GM21786 (cell line): ENCODE results near the gene PTK7.
A peak's percentile ranks its signal among the peaks of the same experiment; 100 is the strongest.

Source experiments
- ATAC-seq: cut with Tn5 transposase; IDR thresholded peaks from one replicate; pipeline ENCODE4 v1.9.1; 2021; ENCODE audit not compliant: unreplicated experiment

The PTK7 gene

DNA sequence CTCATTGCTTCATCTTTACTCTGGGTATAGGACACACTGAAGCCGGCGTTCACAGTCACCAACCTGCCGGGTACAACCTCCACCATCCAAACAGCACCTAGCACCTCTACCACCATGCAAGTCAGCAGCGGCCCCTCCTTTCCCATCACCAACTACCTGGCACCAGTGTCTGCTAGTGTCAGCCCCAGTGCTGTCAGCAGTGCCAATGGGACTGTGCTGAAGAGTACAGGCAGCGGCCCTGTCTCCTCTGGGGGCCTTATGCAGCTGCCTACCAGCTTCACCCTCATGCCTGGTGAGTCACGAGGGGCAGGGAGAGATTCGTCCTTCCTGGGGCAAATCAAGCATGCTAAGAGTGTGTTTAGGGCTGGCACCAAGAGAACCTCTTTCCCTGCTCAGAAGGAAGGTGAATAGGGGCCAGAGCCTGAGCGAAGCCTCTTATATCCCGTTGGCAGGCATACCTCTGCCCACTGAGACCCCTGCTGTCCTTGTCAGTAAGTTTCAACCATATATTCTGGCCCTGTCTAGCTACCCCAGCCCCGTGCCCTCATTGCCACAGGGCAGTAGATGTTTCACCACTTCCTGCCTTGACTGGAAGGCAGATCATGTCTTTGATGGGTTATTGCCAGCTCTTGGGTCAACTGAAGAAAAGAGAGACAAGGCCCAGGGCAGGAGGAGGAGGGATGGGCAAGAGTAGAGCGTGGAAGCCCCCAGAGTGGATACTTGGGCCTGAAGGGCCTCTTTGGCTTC lies 99.7 kb downstream of the PTK7 start:
- no peak for ATAC-seq

DNA sequence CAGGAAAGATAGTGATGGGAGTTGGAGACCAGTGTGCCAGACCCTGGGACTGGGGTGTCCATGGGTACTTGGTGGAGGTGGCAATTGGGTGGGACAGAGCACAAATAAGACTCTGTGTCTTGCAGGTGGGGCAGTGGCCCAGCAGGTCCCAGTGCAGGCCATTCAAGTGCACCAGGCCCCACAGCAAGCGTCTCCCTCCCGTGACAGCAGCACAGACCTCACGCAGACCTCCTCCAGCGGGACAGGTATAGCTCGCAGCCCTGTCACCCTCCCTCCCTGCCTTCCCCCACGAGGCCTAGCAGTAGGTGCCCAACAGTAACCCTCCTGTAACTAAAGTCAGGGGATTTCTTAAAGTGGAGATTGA lies 100.3 kb downstream of the PTK7 start:
- ATAC-seq = no peak

DNA sequence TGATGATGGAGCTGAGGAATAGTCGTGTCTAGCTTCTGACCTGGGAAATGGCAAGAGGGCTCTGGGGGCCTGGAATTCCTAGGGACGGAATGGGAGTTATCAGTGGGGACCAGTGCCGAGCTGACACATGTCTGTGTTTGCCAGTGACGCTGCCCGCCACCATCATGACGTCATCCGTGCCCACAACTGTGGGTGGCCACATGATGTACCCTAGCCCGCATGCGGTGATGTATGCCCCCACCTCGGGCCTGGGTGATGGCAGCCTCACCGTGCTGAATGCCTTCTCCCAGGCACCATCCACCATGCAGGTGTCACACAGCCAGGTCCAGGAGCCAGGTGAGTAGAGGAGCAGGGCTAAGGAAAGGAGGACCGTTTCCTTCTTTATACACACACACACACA lies 102.0 kb downstream of the PTK7 start:
- no peak for ATAC-seq

DNA sequence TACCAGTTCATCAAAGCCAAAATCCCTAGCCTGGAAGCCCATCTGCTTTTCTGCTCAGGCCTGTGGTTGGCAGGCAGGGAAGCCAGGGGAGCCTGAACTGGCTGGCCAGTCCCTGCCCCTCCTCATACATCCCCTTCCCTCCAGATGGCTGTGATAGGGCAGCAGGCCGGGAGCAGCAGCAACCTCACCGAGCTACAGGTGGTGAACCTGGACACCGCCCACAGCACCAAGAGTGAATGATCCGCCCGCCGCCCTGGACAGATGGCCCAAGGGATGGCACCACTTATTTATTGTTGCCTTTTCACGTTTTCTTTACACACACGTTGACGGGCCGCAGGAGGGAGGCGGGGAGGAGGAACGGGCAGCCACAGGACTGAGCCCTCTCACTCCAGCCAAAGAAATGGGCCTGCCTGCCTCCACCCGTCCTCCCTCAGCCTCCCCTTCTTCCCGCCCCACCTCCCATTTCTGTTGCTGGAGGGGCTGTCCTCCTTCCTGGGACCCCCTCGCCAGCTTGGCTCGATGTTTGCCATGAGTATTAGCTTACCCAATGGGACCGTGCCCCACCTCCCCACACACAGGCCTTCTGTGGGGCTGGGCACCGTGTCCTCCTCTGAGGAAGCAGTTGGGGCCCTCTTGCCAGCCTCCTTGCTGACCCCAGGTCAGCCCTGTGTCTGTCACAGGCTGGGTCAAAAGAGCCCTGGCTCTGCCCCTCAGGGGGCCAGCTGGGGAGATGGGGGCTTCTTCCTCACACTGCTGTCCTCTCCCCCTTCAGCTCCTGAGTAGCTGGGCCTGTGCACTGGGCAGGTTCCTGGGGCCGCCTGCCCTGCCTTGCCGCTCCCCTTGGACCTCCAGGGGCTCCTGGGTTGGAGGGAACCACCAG lies 103.1 kb downstream of the PTK7 start:
- ATAC-seq = no peak

DNA sequence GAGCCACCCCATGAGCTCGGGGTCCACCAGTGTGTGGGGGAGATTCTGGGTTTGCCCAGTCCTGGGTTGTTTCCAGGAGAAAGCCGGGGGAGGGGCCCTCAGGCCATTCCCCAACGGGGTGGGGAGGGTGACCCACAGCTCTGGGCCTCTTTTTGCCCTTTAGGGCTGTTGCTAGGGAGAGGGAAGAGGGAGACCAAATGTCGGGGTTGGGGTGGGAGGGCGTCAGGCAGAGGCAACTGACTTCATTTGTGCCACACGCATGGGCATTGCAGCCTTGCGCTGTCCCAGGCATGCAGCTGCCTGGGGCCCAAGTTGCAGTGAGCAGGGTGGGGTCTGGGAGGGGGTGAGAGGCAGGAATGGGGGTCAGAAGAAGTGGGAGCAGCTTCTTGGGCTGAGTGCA lies 103.9 kb downstream of the PTK7 start:
- ATAC-seq = no peak

DNA sequence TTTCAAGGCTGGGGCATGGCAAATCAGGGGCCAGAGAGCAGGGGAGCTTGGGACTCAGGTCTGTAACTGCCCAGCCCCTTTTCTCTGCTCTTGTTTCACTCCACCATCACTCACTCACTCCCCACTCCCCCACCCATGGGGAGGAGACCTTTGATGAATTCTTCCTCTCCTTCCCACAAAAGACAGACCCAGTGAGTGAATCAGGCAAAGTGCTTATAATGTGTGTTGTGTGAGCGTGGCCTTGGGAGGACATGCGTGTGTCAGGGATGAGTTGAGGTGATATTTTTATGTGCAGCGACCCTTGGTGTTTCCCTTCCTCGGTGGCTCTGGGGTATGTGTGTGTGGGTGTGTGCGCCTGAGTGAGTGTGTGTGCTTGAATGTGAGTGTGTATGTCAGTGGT lies 104.9 kb downstream of the PTK7 start:
- no peak for ATAC-seq

DNA sequence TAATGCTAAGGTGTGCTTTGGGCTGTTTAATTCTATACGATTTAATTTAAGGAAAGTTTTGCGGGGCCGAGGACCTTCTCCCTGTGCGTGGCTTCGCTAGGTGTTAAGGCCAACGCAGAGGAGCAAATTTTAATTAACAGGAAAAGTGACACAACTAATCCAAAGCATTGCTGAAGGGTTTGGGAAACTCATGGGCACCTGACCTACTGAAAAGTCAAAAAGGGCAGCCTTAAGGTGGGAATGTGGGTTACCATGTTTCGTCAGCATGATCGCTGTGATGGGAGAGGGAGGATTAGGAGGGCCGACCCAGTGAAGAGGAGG lies 105.5 kb downstream of the PTK7 start:
- ATAC-seq = no peak

DNA sequence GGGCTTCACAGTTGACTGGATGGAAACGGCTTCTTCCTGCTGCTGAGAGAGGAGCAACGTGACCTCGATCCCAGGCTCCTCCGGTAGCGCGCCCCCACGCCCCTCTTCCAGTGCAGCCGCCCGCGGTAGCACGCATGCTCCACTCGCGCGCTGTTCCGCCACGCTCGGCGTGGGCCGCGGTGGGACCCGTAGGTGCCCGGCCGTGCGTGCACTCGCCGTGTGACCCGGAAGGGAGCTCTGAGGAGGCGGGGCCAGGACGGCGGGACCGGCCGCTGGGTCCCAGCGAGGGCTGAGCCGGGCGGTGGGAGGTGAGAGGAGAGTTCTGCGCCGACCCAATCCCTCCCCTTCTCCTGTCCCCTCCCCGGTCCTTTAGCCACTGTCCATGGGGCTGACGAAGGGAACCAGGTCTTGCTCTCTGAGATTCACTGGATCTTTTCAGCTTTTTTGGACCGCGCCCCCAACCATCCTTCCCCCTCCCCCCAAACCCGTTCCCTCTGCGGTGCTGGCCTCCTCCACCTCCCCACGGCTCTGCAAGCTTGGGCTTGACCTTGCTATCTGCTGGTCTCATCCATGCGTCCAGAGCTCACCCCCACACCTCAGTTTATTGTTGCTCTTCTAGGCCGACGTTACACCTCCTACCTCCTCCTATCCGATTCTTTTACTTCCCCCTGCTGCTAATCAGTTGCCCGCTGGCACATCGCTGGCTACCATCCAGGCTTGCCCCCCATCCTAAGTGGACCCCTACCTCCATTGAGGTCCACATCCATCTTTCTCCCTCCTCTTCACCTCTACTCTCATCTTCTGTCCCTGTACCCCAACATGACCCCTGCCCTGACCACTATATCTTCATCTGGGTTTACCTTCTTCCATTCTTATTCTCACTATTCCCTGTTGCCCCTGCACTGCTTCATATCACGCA lies 106.1 kb downstream of the PTK7 start, which contains the start of gene CUL9:
Gene CUL9, plus strand, starts transcription at position 255 of the 919 bp plus-strand sequence. CDS start 2,115 bp downstream, outside the sequence.
- ATAC-seq = peak; percentile 94

DNA sequence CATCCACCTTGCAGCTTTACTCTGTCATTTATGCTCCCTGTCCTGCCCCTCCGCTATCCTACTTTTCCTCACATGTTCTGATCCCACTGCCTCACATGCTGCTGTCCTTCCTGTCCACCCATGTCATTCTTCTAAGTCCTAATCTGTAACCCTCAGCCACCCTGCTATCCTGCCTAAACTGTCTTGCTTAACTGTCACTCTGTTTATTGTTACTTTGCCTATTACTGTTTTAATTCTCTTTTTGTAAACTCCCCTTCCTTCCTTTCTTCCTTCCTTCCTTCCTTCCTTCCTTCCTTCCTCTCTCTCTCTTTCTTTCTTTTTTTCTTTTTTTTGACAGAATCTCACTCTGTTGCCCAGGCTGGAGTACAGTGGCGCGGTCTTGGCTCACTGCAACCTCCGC lies 107.3 kb downstream of the PTK7 start:
- ATAC-seq = no peak

DNA sequence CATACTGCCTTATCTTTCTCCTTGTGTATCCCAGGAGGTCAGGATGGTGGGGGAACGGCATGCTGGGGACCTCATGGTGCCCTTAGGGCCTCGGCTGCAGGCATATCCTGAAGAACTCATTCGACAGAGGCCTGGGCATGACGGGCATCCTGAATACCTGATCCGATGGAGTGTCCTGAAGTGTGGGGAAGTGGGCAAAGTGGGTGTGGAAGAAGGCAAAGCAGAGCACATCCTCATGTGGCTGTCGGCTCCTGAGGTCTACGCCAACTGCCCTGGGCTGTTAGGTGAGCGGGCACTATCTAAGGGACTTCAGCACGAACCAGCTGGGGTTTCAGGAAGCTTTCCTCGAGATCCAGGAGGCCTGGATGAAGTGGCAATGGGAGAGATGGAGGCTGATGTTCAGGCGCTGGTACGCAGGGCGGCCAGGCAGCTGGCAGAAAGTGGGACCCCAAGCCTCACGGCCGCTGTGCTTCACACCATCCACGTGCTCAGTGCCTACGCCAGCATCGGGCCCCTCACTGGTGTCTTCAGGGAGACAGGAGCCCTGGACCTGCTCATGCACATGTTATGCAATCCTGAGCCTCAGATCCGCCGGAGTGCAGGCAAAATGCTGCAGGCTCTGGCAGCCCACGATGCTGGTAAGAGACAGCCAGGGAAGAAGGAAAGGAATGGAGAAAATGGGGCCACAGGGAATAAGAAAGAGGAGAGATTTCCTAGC lies 108.3 kb downstream of the PTK7 start:
- no peak for ATAC-seq

DNA sequence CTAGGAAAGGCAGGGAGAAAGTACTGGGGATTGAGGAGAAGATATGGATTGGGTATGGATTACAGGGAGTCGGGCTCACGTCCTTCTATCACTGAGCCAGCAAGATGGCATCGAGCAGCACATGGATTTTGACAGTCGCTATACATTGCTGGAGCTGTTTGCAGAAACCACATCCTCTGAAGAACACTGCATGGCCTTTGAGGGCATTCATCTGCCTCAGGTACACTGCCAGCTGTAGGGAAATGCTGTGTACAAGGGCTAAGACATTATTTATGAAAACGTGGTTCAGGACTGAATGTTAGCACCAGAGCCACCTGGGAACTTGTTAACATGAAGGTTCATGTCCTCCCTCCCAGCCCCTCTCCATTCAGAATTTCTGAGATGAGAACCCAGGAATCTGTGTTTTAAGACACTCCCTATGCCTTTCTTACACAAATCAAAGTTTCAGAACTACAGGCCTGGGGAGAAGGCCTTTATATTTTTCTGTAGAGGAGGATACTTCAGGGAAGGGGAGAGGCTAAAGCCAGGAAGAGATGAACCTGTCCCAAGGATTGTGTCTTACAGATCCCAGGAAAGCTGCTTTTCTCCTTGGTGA lies 109.4 kb downstream of the PTK7 start:
- ATAC-seq = no peak

DNA sequence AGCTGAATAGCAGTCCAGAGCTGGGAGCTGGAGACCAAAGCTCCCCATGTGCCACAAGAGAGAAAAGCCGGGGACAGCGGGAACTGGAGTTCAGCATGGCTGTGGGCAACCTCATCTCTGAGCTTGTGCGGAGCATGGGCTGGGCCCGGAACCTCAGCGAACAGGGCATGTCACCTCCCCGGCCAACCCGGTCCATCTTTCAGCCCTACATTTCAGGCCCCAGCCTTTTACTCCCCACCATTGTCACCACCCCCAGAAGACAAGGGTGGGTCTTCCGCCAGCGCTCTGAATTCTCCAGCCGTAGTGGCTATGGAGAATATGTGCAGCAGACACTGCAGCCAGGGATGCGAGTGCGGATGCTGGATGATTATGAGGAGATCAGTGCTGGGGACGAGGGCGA lies 109.9 kb downstream of the PTK7 start:
- no peak for ATAC-seq

DNA sequence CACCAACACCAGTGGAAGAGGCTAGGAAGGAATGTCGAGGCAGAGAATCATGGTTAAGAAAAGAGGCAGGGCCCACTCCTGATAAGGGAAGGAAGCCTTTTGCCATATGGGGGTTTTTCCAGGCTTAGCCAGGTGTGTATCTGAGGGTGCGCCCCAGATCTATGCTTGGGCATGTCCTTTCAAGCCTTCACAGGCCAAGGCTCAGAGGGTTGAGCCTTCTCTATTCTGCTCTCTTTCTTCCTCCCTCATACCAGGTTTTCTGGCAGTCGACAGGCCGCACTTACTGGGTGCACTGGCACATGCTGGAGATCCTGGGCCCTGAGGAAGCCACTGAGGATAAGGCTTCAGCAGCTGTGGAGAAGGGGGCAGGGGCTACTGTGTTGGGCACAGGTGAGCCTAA lies 110.6 kb downstream of the PTK7 start:
- no peak for ATAC-seq

DNA sequence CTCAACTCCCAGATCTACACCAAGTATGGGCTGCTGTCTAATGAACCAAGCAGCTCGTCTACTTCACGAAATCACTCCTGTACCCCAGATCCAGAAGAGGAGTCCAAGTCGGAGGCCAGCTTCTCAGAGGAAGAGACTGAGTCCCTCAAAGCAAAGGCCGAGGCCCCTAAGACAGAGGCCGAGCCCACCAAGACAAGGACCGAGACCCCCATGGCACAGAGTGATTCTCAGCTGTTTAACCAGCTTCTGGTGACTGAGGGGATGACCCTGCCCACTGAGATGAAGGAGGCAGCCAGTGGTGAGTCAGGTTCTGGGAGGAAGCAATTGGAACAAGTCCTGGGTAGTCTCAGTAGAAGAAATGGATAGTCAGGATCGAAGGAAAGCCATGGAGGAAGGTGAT lies 111.7 kb downstream of the PTK7 start:
- no peak for ATAC-seq

DNA sequence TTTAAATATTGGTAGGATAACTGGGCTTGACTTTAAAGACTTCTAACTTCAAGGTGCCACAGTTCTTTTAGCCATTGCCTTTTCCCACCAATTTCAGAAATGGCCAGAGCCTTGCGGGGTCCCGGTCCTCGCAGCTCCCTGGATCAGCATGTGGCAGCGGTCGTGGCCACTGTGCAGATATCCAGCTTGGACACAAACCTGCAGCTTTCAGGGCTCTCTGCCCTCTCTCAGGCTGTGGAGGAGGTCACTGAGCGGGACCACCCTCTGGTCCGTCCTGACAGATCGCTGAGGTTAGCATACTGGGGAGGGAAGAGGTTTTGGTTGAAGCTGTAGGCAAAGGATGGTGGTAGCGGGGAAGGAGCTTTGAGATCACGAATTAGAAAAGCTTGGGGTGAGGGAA lies 112.3 kb downstream of the PTK7 start:
- no peak for ATAC-seq

DNA sequence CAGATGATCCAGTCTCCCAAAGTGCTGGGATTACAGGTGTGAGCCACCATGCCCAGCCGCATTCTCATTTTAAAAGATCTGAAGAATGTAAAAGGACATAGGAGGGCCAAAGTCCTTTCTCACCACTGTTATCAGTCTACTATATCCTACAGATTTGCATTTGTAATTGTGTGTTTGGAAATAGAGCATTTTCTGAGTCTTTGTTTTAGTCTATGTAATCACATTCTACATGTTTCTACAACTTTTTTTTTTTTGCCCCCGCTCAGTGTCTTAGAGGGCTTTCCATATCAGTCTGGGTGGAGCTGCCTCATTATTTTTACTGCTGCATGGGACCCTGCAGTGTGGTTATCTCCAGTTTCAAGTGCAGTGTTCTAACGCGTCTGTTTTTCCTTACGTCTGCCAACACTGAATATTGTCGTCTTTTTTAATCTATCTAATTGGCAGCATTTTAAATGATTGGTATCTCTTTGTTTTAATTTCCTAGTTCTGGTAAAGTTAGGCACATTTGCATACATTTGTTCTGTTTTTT lies 113.7 kb downstream of the PTK7 start:
- no peak for ATAC-seq

DNA sequence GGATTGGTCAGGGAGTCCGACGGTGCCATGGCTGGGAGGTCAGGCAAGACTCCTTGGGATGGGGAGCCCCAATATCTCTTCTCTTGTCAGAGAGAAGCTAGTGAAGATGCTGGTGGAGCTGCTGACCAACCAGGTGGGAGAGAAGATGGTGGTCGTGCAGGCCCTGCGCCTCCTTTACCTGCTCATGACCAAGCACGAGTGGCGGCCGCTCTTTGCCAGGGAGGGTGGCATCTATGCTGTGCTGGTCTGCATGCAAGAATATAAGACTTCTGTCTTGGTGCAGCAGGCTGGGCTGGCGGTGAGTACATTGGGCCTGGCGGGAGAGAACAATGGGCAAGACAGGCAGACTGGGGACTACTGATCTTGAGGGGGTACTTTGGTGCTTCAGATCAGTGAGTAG lies 116.8 kb downstream of the PTK7 start:
- ATAC-seq = no peak

DNA sequence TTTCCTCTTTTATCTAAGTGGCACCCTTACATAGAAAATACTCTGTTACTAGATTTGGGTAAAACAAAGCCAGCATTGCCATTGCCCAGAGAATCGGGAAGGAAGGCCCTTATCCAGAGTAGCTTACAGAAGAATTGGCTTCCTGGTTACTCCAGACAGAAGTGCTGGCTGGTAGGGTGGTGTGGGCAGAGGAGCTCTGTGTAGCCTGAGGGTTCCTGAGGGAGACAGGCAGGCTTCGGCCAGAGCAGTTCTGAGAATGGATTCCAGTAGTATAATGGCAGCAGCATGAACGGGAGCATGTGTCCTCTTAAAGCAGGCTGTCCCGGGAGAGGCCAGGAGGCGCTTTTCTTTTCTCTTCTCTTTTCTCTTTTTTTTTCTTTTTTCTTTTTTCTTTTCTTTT lies 117.8 kb downstream of the PTK7 start:
- ATAC-seq = no peak

DNA sequence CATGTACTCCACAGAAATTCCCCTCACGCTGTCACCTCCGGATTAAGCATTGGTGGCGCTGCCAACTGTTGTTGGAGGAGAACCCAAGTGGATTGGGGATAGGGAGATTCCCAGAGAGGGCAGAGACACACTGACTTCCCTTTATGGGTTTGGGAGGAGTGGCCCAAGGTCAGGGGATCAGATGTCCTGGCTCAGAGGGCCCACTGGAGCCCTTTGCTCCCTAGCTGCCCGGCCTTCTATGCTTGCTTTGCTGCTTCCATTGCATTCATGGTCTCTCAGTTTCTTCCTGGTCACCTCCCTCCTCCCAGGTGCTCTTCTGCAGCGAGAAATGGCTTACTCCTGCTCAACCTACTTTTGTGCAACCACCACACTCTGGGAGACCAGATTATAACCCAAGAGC lies 120.2 kb downstream of the PTK7 start:
- no peak for ATAC-seq

DNA sequence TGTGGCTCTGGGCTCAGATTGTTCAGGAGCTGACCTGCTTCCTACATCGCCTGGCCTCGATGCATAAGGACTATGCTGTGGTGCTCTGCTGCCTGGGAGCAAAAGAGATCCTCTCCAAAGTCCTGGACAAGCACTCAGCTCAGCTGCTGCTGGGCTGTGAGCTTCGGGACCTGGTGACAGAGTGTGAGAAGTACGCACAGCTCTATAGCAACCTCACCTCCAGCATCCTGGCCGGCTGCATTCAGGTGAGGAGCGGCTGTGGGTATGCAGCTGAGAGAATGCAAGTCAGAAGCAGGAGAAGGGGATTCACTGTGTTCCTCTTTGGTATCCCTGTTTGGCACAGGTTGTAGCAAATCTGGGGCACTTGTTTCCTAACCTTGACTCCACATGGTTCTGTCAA lies 123.8 kb downstream of the PTK7 start:
- ATAC-seq = no peak
